H4 (cell line): ENCODE results near the gene MRPL10. TPM values are rescaled to one million over a fixed set of nuclear protein-coding genes. Genes with fewer than 3 reads are reported as not detected.
A peak's percentile ranks its signal among the peaks of the same experiment; 100 is the strongest.

Experiments used
- DNase-seq: peaks from one replicate; pipeline ENCODE4 v3.0.0-alpha.2; 2015; ENCODE audit warnings: low spot score
- total RNA-seq: library from RNA; depleted of rRNA; stranded (reverse); fragments of >200 nt; shearing (Covaris generic); gene quantifications from 2 replicates; pipeline ENCODE4 v1.2.3, GENCODE V29; 2014

Gene MRPL10
- total RNA-seq, 1 experiment from 2014 or later: 69.1 TPM

DNA sequence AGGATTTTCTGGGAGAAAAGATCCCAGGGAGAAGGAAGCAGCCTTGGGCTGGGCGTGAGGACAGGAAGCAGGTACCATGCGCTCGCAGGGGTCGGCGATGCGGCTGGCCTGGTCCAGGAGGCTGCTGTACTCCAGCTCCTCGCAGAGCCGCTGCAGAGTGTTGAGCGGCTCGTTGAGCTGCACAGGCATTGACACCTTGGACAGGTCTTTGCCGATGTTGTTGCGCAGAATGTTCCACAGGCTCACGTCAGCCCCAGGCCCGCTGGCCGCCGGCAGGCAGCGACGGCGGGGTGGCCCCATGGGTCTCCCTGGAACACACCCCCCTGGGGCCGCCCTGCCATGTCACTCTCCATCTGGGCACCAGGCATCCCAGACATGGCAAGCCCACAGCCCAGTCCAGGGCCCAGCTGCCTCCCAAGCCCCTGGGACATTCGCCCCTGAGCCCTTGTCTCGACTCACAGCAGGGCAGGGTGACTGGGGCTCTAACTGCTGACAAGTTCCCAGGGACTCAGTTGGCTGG, 17.8 kb downstream of the MRPL10 start:
- no peak for DNase-seq

DNA sequence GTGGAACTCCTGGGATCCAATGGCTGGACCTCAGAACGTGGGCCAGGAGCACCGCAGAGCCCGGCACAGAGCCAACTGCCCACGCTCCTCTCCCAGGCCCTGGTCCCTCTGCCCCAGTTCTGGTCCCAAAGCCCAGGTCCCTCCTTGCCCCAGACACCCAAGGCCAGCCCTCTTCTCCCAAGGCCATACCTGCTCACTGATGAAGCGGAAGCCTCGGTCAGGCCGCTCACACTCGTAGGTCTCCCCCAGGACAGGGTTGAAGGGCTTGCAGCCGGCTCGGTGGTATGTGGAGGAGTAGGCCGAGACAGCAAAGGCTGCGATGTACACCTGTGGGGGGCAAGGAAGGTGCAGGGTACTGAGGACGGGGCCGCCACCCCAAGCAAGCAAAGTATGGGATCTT, 18.3 kb downstream of the MRPL10 start:
- no peak for DNase-seq

GRCh38 chr17:47812146-47812920, 19.0 kb downstream of the MRPL10 start:
- DNase-seq: no peak

DNA sequence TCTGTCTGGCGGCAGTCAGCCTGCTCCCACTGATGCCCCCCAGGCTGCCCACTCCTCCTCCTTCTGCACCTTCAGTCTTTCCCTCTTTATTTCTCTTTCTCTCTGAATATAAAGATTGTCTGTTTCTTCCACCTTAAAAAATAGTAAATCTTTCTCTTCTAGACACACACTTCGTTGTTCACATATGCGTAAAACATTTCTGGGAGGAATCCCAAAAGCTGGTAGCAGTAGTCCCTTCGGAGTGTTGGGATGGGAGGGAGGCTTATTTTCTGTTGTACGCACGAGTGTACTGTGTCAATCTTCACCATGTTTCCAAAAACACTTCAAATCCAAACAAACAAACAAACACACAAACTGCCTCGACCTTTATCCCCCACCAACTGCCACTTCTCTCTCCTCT, 19.6 kb downstream of the MRPL10 start:
- DNase-seq: no peak

DNA sequence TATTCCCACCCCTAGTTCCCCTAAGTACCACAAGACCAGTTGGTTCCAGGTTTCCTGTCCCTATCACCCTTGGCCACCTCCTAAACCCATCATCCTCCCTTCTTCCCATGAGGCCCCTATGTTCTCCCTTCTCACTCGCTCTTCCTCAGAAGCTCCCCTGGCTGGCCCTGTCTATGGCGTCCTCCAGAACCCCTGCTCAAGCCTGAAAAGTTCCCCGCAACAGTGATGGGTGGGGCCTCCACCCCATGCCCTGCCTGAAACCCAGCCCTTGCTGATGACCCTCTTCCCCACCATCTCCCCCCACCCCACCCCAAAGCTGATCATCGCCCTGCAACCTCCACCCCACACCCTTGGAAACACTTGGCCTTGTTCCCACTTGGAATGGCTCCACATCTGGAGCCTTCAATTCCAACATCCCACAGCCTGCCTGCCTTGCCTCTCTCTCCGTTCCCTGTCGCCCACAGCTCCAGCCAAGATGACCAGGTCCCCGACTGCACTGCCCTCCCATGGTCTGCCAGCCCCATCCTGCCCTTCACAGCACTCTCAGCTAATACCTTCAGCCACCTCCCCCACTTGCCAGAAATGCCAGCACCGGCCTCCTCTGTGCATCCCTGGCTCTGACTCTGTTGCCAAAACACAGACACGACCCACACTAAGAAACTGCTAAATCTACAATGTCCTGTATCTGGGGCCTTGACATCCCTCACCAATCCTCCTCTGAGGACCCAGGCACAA, 20.3 kb downstream of the MRPL10 start:
- DNase-seq: no peak

DNA sequence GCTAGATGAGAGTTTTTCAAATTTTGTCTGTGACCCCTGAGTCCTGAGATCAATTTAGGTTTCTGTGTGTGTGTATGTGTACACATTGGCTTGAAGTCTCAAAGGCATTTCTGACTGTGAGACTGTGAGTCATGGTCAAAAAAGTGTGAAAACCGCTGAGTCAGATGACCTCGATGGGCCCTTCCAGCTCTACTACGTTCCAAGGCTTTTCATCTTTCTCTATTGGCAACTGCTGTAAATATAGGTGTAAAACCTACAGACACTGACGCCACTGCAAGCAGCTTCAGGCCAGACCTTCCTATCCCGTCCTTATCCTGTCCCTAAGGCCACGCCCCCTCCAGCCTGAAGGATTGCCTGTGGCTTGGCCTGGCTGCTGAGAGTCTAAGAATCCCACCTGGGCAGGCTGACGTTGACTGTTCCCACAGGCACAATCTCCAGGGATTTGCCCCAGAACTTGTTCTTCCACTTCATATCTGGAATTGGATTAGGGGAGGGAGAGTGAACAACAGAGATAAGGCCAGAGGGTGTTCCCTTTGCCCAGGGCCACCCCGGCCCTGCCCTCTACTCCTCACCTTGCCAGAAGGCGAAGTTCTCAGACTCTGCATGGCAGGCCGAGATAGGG, 21.0 kb downstream of the MRPL10 start:
- DNase-seq: peak; percentile 74

- no peak for DNase-seq
Observed at GRCh38 chr17:47808830-47809480, 22.4 kb downstream of the MRPL10 start.

DNA sequence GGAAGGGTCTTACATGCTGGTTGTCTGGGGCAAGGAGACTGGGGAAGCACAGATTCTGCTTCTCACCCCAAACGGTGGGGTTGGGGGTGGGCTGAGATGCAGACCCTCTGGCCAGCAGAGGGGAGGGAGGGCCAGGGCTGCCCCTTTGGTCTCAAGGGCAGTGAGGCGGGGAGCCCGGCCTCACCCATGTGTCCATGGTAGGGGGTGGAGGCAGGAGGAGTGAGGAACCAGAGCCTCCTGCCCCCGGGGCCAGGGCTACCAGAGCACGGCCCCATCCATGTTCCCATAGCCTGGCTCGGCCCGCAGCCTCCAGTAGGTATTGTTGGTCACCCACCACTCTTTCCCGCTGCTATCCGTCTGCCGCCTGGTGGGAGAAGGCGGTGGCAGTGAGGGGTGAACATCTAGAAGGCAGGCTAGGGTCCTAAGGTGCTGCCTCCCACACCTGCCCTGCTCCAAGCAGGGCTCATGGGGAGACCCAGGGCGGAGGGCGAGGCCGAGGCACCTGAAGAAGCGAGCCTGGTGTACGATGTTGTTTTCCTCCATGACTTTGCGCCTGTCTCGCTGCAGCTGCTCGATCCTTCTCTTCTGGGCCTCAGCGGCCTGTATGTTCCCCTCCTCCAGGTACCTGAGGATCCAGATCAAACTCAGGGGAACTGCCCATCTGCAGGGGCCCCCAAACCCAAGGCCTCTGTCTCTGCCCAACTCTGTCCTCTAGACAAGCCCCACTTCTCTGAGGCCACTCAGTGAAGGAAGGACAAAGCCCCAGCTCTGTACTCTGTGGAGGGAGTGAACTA, 23.1 kb downstream of the MRPL10 start:
- DNase-seq: no peak

- no peak for DNase-seq
Observed at GRCh38 chr17:47807421-47807820, 23.9 kb downstream of the MRPL10 start.

GRCh38 chr17:47806913-47807255, 24.5 kb downstream of the MRPL10 start:
- DNase-seq: no peak

DNA sequence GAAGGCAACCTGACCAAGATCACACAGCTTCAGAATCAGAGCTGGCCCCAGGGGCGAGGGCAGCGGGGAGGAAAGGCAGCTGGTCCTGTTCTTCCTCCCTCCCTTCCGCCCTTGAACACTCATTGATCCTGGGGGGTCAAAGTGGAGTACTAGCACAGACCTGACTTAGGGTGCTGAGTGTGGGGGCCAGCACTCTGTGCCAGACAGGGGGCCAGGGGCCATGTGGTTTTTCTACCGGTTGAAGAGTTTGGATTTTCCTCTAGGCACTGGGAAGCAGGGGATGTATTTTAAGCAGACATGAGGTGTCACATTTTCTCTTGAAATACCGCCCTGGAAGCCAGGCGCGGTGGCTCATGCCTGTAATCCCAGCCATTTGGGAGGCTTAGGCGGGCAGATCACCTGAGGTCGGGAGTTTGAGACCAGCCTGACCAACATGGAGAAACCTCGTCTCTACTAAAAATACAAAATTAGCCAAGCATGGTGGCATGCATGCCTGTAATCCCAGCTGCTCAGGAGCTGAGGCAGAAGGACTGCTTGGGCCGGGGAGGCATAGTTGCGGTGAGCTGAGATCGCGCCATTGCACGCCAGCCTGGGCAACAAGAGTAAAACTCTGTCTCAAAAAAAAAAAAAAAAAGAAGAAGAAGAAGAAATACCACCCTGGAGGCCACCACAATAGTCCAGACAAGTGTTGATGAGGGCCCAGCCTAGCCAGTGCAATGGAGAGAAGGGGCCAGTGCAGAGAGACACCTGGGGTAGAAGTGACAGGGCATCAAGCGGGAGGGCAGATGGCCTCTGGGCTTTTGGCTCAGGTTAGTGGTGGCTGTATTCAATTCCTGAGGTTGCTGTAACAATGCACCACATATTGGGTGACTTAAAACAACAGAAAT, 25.1 kb downstream of the MRPL10 start:
- no peak for DNase-seq

DNA sequence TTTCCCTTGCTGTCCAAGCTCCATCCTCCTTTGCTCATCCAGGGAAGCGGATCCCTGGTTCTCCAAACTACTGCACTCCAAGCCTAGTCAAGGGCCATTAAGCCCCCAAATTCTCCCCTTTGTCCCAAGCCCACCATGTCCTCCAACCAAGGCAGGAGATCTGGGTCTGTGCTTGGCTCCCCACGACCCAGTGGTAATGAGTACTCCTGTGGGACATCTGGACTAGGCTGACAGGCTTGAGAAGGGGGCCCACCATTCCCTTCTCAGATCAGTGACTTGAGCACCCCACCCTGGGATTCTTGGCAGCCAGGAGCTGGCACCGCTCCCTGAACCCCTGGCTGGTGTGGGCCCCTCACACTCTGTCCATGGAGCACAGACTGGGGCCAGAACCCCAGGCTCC, 26.9 kb downstream of the MRPL10 start:
- no peak for DNase-seq

- DNase-seq: no peak
Observed at GRCh38 chr17:47803751-47804150, 27.6 kb downstream of the MRPL10 start.

GRCh38 chr17:47803201-47803600, 28.1 kb downstream of the MRPL10 start:
- DNase-seq: no peak

DNA sequence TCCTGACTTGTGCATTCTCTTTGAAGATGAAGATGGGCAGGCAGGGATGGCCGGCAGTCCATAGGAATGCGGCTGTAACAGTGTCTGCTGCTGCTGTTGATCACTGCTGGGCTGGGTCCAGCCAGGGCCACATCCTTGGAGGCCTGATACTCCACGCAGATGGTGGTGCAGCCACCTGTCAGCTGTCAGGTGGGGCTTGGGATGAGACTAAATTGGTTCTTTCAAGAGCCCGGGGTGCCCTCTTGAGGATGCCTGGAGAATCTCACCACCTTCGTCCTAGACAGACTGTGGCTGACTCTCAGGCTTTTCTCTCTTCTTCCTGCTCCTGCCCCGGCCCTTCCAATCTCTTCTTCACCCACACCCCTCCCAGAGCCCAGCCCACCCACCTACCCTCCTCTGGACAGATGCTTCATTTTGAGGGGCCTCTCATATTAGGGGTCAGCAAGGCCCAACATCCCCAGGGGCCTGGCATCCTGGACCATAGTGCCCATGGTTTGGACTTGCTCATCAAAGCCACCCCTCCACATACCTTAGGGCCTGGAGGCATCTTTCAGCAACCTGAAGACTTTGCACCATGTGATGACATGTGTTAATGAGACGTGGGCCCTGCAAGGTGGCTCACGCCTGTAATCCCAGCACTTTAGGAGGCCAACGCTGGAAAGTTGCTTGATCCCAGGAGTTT, 28.9 kb downstream of the MRPL10 start:
- DNase-seq: peak; percentile 61

DNA sequence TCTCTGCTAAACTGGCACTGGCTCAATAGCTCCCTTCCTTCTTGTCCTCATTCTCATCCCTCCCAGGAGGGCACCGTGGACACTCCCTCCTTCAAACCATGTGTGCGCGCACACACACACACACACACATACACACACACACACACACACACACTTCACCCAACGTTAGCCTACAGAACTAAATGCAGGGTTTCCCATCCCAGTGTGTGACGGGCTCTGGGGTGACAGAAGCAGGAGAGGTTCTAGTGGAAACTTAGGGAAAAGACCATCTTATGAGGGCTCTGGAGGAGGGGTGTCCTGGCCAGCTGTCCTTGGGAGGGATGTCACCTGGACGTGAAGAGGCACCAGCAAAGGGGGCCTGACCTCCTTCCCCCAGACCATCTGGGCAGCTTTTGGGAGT, 29.4 kb downstream of the MRPL10 start:
- no peak for DNase-seq

DNA sequence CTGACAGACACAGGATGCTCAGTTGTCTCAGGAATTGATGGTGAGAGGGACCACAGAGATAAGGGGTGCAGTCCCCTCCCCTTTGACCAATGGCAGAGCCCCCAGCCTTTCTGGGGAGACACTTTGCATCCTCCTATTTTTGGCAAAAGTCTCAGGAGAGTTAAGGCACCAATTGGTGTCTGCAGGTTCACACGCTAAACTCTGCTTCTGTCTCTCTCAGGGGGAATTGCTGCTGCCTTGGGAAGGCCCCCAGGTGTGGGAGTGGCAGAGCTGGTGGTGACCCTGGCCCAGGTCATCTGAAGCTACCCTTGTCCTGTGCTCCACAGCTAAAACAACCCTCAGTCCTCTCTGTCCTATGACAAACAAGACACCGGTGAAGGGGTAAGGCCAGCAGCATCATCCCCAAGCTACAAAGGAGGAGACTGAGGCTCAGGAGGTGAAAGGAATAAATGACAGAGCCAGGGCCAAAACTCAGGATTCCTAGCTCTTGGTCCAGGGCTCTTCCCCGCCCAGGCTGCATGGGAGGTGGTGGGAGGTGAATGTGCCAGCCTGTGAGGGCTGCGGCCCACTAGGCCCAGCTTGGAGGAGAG, 30.1 kb downstream of the MRPL10 start:
- no peak for DNase-seq

- no peak for DNase-seq
Observed at GRCh38 chr17:47800686-47801085, 30.7 kb downstream of the MRPL10 start.

DNA sequence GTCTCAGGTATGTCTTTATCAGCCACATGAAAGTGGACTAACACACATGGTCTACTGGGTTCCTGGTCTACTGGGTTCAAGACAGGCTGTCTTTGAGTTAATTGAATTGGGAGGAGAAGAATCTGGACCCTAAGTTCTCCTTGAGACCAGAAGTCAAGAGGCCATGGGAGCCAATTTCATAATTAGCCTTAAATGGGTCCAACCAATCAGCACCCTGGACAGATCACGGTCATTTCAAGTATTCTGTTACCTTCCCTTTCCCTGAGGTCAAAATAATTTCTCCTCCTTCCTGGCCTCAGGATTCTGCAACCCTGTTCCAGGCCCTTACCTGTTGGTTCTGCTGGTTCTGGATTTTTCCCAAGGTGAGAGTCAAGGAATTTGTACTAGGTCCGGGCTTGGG, 33.5 kb downstream of the MRPL10 start:
- DNase-seq: no peak
